ENCODE results near the gene MBTPS2.

The MBTPS2 gene

DNA sequence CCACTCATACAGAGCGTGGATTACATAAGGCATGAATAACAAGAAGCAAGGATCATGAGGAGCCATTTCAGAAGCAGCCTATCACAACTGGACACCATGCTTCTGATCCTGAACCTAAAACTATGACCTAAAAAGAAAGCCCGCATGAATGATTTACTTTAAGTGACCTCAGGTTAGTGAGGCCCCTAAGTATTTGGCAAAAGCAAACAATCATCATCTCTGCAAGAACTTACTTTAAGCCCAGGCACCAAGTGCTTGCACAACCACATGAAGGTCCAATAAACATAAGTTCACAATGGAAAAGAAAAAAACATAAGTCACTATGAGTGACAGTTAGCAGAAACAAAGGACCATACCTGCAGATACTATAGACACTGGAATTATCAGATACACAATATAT, 7.9 kb upstream of the MBTPS2 start:
- DNase-seq (ENCODE audit: low read depth), result no peak
- TF ChIP-seq, protein P1, sequence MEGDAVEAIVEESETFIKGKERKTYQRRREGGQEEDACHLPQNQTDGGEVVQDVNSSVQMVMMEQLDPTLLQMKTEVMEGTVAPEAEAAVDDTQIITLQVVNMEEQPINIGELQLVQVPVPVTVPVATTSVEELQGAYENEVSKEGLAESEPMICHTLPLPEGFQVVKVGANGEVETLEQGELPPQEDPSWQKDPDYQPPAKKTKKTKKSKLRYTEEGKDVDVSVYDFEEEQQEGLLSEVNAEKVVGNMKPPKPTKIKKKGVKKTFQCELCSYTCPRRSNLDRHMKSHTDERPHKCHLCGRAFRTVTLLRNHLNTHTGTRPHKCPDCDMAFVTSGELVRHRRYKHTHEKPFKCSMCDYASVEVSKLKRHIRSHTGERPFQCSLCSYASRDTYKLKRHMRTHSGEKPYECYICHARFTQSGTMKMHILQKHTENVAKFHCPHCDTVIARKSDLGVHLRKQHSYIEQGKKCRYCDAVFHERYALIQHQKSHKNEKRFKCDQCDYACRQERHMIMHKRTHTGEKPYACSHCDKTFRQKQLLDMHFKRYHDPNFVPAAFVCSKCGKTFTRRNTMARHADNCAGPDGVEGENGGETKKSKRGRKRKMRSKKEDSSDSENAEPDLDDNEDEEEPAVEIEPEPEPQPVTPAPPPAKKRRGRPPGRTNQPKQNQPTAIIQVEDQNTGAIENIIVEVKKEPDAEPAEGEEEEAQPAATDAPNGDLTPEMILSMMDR (IDR thresholded peaks at IDR 0.05; ENCODE audit: insufficient read depth, low read depth, low read length, missing control alignments), result no peak
- no peak overlapping the region for H3K4me3 ChIP-seq (ENCODE audit: low read depth, low read length)

DNA sequence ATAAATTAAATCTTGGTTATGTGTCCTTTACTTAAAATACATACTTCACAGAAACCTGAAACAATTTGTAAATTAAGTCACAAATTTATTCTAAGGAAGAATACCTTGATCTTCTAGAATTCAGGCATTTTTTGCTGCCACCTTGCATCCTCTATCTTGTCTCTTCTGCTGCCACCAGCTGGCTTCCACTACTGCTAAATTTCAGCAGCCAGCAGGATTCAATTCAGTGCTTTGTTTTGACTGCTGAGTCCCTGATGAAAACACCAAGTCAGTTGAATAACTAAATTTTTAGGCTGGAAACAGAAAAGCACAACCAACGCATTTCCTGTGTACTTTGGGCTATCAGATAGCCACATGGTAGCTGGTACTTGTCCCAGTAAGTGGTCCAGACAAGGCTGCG, 2.4 kb upstream of the MBTPS2 start:
- no peak for DNase-seq (ENCODE audit: low read depth)
- TF ChIP-seq, protein P1 (IDR thresholded peaks at IDR 0.05; ENCODE audit: insufficient read depth, low read depth, low read length, missing control alignments), result no peak

DNA sequence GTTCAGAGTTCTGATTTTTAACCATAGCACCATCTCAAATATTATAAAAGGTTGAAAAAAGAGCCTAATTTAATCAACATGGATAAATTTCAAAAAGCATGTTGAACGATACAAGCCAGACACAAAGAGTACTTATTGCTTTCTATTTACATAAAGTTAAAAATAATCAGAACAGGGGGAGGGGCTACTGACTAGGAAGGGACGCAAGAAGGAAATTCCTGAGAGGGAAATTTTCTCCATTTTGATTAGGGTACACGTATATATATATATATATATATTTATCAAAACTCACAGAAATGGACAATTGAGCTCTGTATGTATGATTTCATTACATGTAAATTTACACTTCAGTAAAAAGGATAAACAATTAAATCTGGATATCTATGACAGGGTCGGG, 482 bp upstream of the MBTPS2 start:
- DNase-seq (ENCODE audit: low read depth), result peak; percentile 26
- TF ChIP-seq, protein P1 (IDR thresholded peaks at IDR 0.05; ENCODE audit: insufficient read depth, low read depth, low read length, missing control alignments), result no peak
- H3K4me3 ChIP-seq (ENCODE audit: low read depth, low read length), result peak overlapping the region; percentile 63

More for the DNA sequence above, 2.4 kb upstream of the MBTPS2 start:
- no peak overlapping the region for H3K4me3 ChIP-seq (ENCODE audit: low read depth, low read length)

DNA sequence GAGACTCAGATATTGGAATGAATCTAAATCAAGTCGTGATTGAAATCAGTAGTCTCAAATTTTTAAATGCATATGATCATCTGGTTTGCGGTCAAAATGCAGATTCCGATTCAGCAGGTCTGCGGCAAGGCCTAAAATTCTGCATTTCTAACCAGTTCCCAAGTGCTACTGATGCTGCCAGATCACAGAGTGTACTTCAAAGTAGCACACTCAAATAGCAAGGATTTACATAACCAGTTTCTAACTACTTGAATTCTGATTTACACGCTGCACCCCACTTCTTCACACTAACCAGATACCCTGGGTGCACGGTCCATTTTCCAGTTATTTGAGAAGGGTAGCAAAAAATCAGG, 752 bp downstream of the MBTPS2 start:
- peak overlapping the region; percentile 63 for H3K4me3 ChIP-seq (ENCODE audit: low read depth, low read length)
- peak; percentile 41 for DNase-seq (ENCODE audit: low read depth)
- TF ChIP-seq, protein P1 (IDR thresholded peaks at IDR 0.05; ENCODE audit: insufficient read depth, low read depth, low read length, missing control alignments), result no peak

DNA sequence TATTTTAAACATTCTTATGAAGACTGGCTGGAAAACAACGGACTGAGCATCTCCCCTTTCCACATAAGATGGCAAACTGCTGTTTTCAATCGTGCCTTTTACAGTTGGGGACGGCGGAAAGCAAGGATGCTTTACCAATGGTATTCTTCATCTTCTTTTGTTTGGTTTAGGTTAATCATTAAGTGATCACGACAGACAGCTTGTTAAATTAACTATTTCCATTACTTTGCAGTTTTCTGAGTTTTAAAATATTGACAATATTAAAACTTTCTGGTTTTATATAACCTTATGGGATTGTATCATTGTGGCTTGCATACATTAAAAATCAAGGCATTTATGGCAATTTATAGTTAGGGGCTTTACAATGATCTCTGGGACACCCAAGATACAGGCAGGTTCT, 3.8 kb downstream of the MBTPS2 start:
- no peak overlapping the region for H3K4me3 ChIP-seq (ENCODE audit: low read depth, low read length)
- no peak for DNase-seq (ENCODE audit: low read depth)
- TF ChIP-seq, protein P1 (IDR thresholded peaks at IDR 0.05; ENCODE audit: insufficient read depth, low read depth, low read length, missing control alignments), result no peak

DNA sequence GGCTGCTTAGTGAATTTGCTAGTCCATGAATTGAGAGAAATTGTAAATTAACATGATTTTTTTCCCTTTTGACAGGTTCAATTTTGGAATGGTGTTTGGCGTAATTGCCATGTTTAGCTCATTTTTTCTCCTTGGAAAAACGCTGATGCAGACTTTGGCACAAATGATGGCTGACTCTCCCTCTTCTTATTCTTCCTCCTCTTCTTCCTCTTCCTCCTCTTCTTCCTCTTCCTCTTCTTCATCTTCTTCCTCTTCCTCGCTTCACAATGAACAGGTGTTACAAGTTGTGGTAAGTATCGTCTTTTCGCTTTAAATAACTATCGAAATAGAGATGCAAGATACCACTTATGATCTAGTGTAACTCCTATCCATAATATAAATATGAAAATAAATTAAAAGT, 5.7 kb downstream of the MBTPS2 start:
- H3K4me3 ChIP-seq (ENCODE audit: low read depth, low read length), result no peak overlapping the region
- no peak for DNase-seq (ENCODE audit: low read depth)
- TF ChIP-seq, protein P1 (IDR thresholded peaks at IDR 0.05; ENCODE audit: insufficient read depth, low read depth, low read length, missing control alignments), result no peak

DNA sequence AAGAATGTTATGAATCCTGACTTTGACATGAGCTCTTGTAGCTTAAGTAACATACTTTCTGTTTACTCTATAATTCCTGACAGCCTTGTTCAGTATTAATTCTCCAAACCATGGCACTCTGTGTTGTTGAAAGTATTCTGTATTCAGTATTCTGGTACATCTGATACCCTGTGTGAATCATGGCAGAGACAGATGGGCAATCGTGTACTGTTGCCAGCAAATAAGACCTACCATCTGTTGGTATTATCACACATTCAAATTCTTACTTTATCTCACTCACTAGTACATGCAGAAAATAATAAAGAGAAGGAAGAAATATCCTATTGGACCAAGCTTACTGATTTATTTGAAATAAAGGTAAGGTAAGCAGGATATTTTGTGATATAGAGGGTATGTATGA, 7.9 kb downstream of the MBTPS2 start:
- no peak for DNase-seq (ENCODE audit: low read depth)
- TF ChIP-seq, protein P1 (IDR thresholded peaks at IDR 0.05; ENCODE audit: insufficient read depth, low read depth, low read length, missing control alignments), result no peak
- H3K4me3 ChIP-seq (ENCODE audit: low read depth, low read length), result no peak overlapping the region
